Measurements from ENCODE around the gene SEPTIN1.

Gene SEPTIN1

GRCh38 chr16:30376461-30376902 is 5.9 kb downstream of the SEPTIN1 start:
- DNase-seq, result no peak

- no peak for DNase-seq
These were observed 6.5 kb downstream of the SEPTIN1 start for GRCh38 chr16:30375864-30376263.

GRCh38 chr16:30374538-30374937 is 7.8 kb downstream of the SEPTIN1 start, which contains the start of gene MYL11:
TSS of gene MYL11 (plus strand) at chr16:30374802. CDS start at chr16:30374858, 56 bp downstream.
- no peak for DNase-seq

- no peak for DNase-seq
These were observed 9.6 kb downstream of the SEPTIN1 start for GRCh38 chr16:30372725-30373124.

GRCh38 chr16:30372038-30372712 is 10.2 kb downstream of the SEPTIN1 start:
- DNase-seq, result no peak

GRCh38 chr16:30371248-30371816 is 11.0 kb downstream of the SEPTIN1 start:
- no peak for DNase-seq

- peak; percentile 59 for DNase-seq
These were observed 11.7 kb downstream of the SEPTIN1 start, which contains the start of gene TBC1D10B for GRCh38 chr16:30370456-30371247. TSS of gene TBC1D10B (minus strand) at chr16:30370494. CDS start at chr16:30370183, 311 bp downstream.

- no peak for DNase-seq
These were observed 12.4 kb downstream of the SEPTIN1 start for GRCh38 chr16:30369938-30370455.

GRCh38 chr16:30369091-30369937 is 13.0 kb downstream of the SEPTIN1 start:
- no peak for DNase-seq

GRCh38 chr16:30368792-30369090 is 13.6 kb downstream of the SEPTIN1 start:
- no peak for DNase-seq

GRCh38 chr16:30368122-30368791 is 14.1 kb downstream of the SEPTIN1 start:
- DNase-seq, result no peak

GRCh38 chr16:30367349-30368009 is 14.9 kb downstream of the SEPTIN1 start:
- no peak for DNase-seq

GRCh38 chr16:30366511-30366910 is 15.8 kb downstream of the SEPTIN1 start:
- DNase-seq, result no peak

- no peak for DNase-seq
These were observed 17.2 kb downstream of the SEPTIN1 start for GRCh38 chr16:30365200-30365599.

- DNase-seq, result no peak
These were observed 21.2 kb downstream of the SEPTIN1 start for GRCh38 chr16:30361180-30361579.

- no peak for DNase-seq
These were observed 22.5 kb downstream of the SEPTIN1 start for GRCh38 chr16:30359871-30360170.

- no peak for DNase-seq
These were observed 23.1 kb downstream of the SEPTIN1 start for GRCh38 chr16:30358990-30359870.

GRCh38 chr16:30358577-30358936 is 23.8 kb downstream of the SEPTIN1 start:
- DNase-seq, result no peak

GRCh38 chr16:30357715-30358576 is 24.4 kb downstream of the SEPTIN1 start:
- DNase-seq, result no peak
